C4-2B (cell line): ENCODE measurements around the gene PTP4A2.

Experiments
- ZFX ChIP-seq: fragments of 450-650 bp; IDR thresholded peaks from 2 replicates; pipeline ENCODE4 v1.6.1; 2017
- TF ChIP-seq, protein P1 (sequence below): fragments of 450-650 bp; conservative IDR thresholded peaks from 2 replicates; pipeline ENCODE4 v1.5.1; 2017; ENCODE audit warnings: mild to moderate bottlenecking

DNA sequence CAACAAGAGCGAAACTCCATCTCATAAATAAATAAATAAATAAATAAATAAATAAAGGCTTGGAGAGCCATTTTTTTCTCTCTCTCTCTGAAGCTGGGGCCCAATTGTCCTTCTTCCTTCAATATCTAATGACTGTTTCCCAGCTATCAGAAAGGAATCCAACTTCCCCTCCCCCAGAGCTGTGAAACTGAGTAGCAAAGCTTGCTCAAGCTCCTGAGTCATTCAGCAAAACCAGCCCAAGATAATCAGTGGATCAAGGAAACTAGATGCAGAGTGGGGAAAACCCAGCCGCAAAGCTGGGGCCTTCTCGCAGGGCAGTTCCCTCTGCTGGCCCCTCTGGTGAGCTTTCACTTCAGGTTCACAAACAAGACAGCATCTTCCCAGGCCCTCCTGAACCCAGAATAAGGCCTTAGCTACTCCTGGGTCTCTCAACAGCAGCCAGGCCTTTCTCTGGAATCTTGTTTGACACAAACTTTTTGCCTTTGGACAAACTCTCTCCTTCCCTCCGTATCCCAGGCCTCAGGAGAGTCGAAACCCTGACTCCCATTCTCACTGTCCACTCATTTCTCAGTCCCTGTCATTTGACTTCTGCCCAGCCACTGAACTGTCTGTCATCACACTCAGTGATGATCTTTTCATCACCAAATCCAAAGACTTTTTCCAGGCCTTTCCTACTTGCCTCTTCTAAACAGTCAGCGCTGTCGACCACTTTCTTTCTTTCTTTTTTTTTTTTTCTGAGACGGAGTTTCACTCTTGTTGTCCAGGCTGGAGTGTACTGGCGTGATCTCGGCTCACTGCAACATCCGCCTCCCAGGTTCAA, 18.0 kb upstream of the PTP4A2 start:
- TF ChIP-seq, protein P1, sequence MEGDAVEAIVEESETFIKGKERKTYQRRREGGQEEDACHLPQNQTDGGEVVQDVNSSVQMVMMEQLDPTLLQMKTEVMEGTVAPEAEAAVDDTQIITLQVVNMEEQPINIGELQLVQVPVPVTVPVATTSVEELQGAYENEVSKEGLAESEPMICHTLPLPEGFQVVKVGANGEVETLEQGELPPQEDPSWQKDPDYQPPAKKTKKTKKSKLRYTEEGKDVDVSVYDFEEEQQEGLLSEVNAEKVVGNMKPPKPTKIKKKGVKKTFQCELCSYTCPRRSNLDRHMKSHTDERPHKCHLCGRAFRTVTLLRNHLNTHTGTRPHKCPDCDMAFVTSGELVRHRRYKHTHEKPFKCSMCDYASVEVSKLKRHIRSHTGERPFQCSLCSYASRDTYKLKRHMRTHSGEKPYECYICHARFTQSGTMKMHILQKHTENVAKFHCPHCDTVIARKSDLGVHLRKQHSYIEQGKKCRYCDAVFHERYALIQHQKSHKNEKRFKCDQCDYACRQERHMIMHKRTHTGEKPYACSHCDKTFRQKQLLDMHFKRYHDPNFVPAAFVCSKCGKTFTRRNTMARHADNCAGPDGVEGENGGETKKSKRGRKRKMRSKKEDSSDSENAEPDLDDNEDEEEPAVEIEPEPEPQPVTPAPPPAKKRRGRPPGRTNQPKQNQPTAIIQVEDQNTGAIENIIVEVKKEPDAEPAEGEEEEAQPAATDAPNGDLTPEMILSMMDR: no peak
- TF ChIP-seq ZFX: no peak
